Smooth muscle cell (in vitro differentiated cells): ENCODE results near the gene C2CD2. TPM values are rescaled to one million over a fixed set of nuclear protein-coding genes. Genes with fewer than 3 reads are reported as not detected.
A peak's percentile ranks its signal among the peaks of the same experiment; 100 is the strongest.
"Not testable (repeated sequence)": the region's sequence is repeated elsewhere in the genome, so short reads cannot be mapped to it uniquely, and the experiment has no call there.

ENCODE experiments used
- DNase-seq: peaks from one replicate; lab custom pipeline; 2025; ENCODE audit not compliant: unreplicated experiment; lab: John Stamatoyannopoulos, UW
- H2AFZ ChIP-seq: fragments of 200-600 bp; sonication (generic); 2 replicates; pipeline ENCODE4 v1.6.0; 2016; ENCODE audit warnings: antibody characterized with exemption, low read depth, mild to moderate bottlenecking
- H3F3A ChIP-seq: fragments of 200-600 bp; sonication (generic); 2 replicates; pipeline ENCODE4 v1.6.0; 2017; ENCODE audit warnings: antibody characterized with exemption, low read depth
- H3K27ac ChIP-seq: fragments of 200-600 bp; sonication (generic); 2 replicates; pipeline ENCODE4 v1.5.1; 2016; ENCODE audit warnings: low read depth, mild to moderate bottlenecking
- H3K27me3 ChIP-seq: fragments of 200-600 bp; sonication (generic); 2 replicates; pipeline ENCODE4 v1.6.1; 2016; ENCODE audit warnings: low read depth, mild to moderate bottlenecking
- H3K36me3 ChIP-seq: fragments of 200-600 bp; sonication (generic); 2 replicates; pipeline ENCODE4 v1.5.1; 2016; ENCODE audit warnings: low read depth
- H3K4me1 ChIP-seq: fragments of 200-600 bp; sonication (generic); 2 replicates; pipeline ENCODE4 v1.5.1; 2016; ENCODE audit warnings: low read depth
- H3K4me2 ChIP-seq: fragments of 200-600 bp; sonication (generic); 2 replicates; pipeline ENCODE4 v1.6.0; 2016; ENCODE audit warnings: mild to moderate bottlenecking
- H3K4me3 ChIP-seq: fragments of 200-600 bp; sonication (generic); 2 replicates; pipeline ENCODE4 v1.5.1; 2016; ENCODE audit warnings: mild to moderate bottlenecking
- H3K79me2 ChIP-seq: fragments of 200-600 bp; sonication (generic); 2 replicates; pipeline ENCODE4 v1.6.0; 2016; ENCODE audit warnings: low read depth, mild to moderate bottlenecking
- H3K9ac ChIP-seq: fragments of 200-600 bp; sonication (generic); 2 replicates; pipeline ENCODE4 v1.6.0; 2016; ENCODE audit warnings: low read depth
- H3K9me3 ChIP-seq: fragments of 200-600 bp; sonication (generic); replicated peaks from 2 replicates; pipeline ENCODE4 v1.5.1; 2016; ENCODE audit warnings: low read depth
- H4K20me1 ChIP-seq: fragments of 200-600 bp; sonication (generic); 2 replicates; pipeline ENCODE4 v1.6.0; 2016; ENCODE audit warnings: low read depth
- CTCF ChIP-seq: fragments of 200-600 bp; sonication (generic); IDR thresholded peaks from 2 replicates; pipeline ENCODE4 v1.5.1; 2017; ENCODE audit warnings: borderline replicate concordance, mild to moderate bottlenecking, antibody characterized with exemption; ENCODE audit not compliant: insufficient read depth, poor library complexity, severe bottlenecking
- WGBS: methylation state at CpG from one replicate; pipeline ENCODE4 v1.1.7; 2016; ENCODE audit warnings: low lambda C conversion rate; 5-methylcytosine and 5-hydroxymethylcytosine counted together
- polyA plus RNA-seq: library from polyadenylated mRNA; unstranded; fragments of >200 nt; fragmentation: Nextera tagmentation; extraction: Ambion mirVana; gene quantifications from 2 replicates; pipeline ENCODE4 v1.2.1, GENCODE V29; 2016
- total RNA-seq: library from RNA; depleted of rRNA; stranded (reverse); fragments of >200 nt; gene quantifications from 2 replicates; pipeline ENCODE4 v1.2.3, GENCODE V29; 2014

C2CD2 gene
- total and polyA plus RNA-seq, 2 experiments from 2014 or later = 3.4 to 6.1 TPM

DNA sequence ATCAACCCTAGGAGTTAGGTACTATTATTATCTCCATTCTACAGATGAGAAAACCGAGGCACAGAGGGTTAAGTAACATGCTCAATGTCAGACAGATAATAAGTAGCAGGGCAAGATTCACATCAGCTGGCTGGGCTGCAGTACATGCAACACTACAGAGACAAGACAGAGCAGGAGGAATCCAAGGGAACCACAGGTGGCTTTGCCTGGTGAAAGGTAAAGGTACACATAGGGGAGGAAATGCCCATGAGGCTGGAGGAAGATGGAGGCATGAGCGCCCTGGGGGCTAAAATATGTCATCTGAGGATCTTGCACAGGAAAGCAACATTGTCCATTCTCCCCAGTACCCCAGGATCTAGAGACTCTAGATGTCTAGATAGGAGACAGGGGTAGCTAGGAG, 48.0 kb upstream of the C2CD2 start:
- Histone ChIP-seq H3K27me3 (no peaks in the 10 kb centered on the region), H3K9ac (peak overlapping the region; percentile 60), H3K27ac (peak overlapping the region; percentile 97), H3F3A (peaks cover 5% of the 10 kb centered on the region), H3K4me1 (no peaks in the 10 kb centered on the region), H3K4me2 (peak overlapping the region; percentile 50), H3K79me2 (peaks cover 37% of the 10 kb centered on the region), H4K20me1 (no peaks in the 10 kb centered on the region), H3K9me3 (no peaks in the 10 kb centered on the region), H2AFZ (no peak overlapping the region), H3K36me3 (no peaks in the 10 kb centered on the region), H3K4me3 (no peak overlapping the region)
- no peak for DNase-seq
- 95% methylated on average over 2 of the region's 2 CpGs for WGBS
- TF ChIP-seq CTCF = no peak

GRCh38 chr21:42000908-42001307, 47.1 kb upstream of the C2CD2 start:
- no peak for TF ChIP-seq CTCF
- H3K27me3 ChIP-seq = no peaks in the 10 kb centered on the region
- 97% methylated on average over 4 of the region's 4 CpGs for WGBS

DNA sequence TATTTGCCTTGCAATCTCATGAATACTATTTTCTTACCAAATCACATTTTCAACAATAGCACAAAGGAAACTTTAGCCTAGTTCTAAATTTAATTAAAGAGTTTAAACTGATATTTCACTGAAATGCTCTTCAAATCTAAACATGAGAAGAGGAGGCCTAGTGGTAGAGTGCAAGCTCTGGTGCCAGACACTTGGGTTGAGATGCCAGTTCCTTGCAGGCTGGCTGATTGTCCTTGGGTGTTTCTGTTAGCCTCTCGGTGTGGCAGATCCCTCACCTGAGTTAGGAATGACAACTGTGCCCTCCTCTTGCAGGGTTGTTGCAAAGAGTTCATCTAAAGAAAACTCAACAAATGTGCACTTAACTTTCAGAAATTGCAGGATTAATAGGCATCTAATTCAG, 43.8 kb upstream of the C2CD2 start:
- Histone ChIP-seq H4K20me1 (peaks cover 6% of the 10 kb centered on the region), H3F3A (no peaks in the 10 kb centered on the region), H3K9me3 (no peaks in the 10 kb centered on the region), H3K27ac (no peak overlapping the region), H3K4me3 (no peak overlapping the region), H3K9ac (no peak overlapping the region), H3K36me3 (peaks cover under 1% of the 10 kb centered on the region), H3K27me3 (no peaks in the 10 kb centered on the region), H3K4me2 (no peak overlapping the region), H3K4me1 (no peaks in the 10 kb centered on the region), H3K79me2 (peaks cover 20% of the 10 kb centered on the region), H2AFZ (no peak overlapping the region)
- WGBS = 100% methylated on average over 1 of the region's 1 CpG
- DNase-seq = no peak
- no peak for TF ChIP-seq CTCF

More at GRCh38 chr21:42000908-42001307, 47.1 kb upstream of the C2CD2 start:
- H3K4me1 ChIP-seq = no peaks in the 10 kb centered on the region
- no peak for DNase-seq
- no peaks in the 10 kb centered on the region for H4K20me1 ChIP-seq
- no peak overlapping the region for H3K4me3 ChIP-seq
- no peaks in the 10 kb centered on the region for H3K36me3 ChIP-seq
- H3F3A ChIP-seq = peaks cover 5% of the 10 kb centered on the region
- H3K4me2 ChIP-seq = no peak overlapping the region
- no peaks in the 10 kb centered on the region for H3K9me3 ChIP-seq
- H3K79me2 ChIP-seq = peaks cover 28% of the 10 kb centered on the region
- H3K9ac ChIP-seq = no peak overlapping the region
- no peak overlapping the region for H2AFZ ChIP-seq
- H3K27ac ChIP-seq = no peak overlapping the region

DNA sequence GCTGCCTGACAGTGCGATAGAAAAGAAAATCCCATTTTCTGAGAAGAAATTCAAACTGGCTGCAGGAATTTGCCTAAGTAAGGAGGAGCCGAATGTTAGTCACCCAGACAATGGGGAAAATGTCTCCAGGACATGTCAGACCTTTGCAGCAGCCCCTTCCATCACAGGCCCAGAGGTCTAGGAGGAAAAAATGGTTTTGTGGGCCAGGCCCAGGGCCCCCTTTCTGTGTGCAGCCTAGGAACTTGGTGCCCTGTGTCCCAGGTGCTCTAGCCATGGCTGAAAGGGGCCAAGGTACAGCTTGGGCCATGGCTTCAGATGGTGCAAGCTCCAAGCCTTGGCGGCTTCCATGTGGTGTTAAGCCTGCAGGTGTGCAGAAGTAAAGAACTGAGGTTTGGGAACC, 41.8 kb upstream of the C2CD2 start:
- Histone ChIP-seq H3K36me3 (peaks cover 9% of the 10 kb centered on the region), H4K20me1 (peaks cover 6% of the 10 kb centered on the region), H3K27ac (no peak overlapping the region), H3K4me2 (no peak overlapping the region), H3K9me3 (no peaks in the 10 kb centered on the region), H3K4me1 (no peaks in the 10 kb centered on the region), H3K79me2 (peaks cover 15% of the 10 kb centered on the region), H2AFZ (no peak overlapping the region), H3K27me3 (no peaks in the 10 kb centered on the region), H3K4me3 (no peak overlapping the region), H3K9ac (no peak overlapping the region), H3F3A (no peaks in the 10 kb centered on the region)
- DNase-seq = no peak
- TF ChIP-seq CTCF = no peak
- 95% methylated on average over 3 of the region's 3 CpGs for WGBS

GRCh38 chr21:41994613-41995012, 40.8 kb upstream of the C2CD2 start:
- H3K9me3 ChIP-seq, H3K4me2 ChIP-seq, H3K9ac ChIP-seq, H3K36me3 ChIP-seq, H3K4me1 ChIP-seq, H3K27me3 ChIP-seq, H3K27ac ChIP-seq, H4K20me1 ChIP-seq, H3F3A ChIP-seq, DNase-seq, H2AFZ ChIP-seq, H3K4me3 ChIP-seq: not testable (repeated sequence)
- H3K79me2 ChIP-seq = peaks cover 11% of the 10 kb centered on the region
- 96% methylated on average over 5 of the region's 5 CpGs for WGBS
